Tongue (tissue), 2 donors: Measurements from ENCODE around the gene ZNF784. TPM values are rescaled to one million over a fixed set of nuclear protein-coding genes. Genes with fewer than 3 reads are reported as not detected.

Experiments used
- DNase-seq: peaks from one replicate; pipeline ENCODE4 v3.0.0-alpha.2; 2015
- total RNA-seq: library from RNA; depleted of rRNA; stranded (reverse); fragments of >200 nt; gene quantifications from one replicate; pipeline ENCODE4 v1.2.3, GENCODE V29; 2014

ZNF784 gene
- total RNA-seq, 1 donor from 2014 or later: 9.8 TPM

- peak; percentile 80 for DNase-seq
Measured at GRCh38 chr19:55643003-55643886, 18.9 kb upstream of the ZNF784 start, which contains the start of gene ZNF581. Gene ZNF581 (plus strand): TSS chr19:55643649. CDS start chr19:55644572, 923 bp downstream.

- no peak for DNase-seq
Measured at GRCh38 chr19:55642153-55643002, 18.0 kb upstream of the ZNF784 start.

- no peak for DNase-seq
Measured at GRCh38 chr19:55641426-55642152, 17.2 kb upstream of the ZNF784 start.

- DNase-seq: peak; percentile 83
Measured at GRCh38 chr19:55640577-55641425, 16.4 kb upstream of the ZNF784 start, which contains the start of gene ZNF580. Gene ZNF580 (plus strand): TSS chr19:55641002. CDS start chr19:55642509, 1,507 bp downstream.

- DNase-seq: peak; percentile 79
Measured at GRCh38 chr19:55640043-55640576, 15.7 kb upstream of the ZNF784 start.

GRCh38 chr19:55638864-55639359 lies 14.5 kb upstream of the ZNF784 start:
- DNase-seq: no peak

GRCh38 chr19:55637534-55637933 lies 13.2 kb upstream of the ZNF784 start:
- DNase-seq: no peak

GRCh38 chr19:55636723-55637122 lies 12.4 kb upstream of the ZNF784 start:
- no peak for DNase-seq

- no peak for DNase-seq
Measured at GRCh38 chr19:55635856-55636440, 11.6 kb upstream of the ZNF784 start.

- no peak for DNase-seq
Measured at GRCh38 chr19:55635334-55635717, 11.0 kb upstream of the ZNF784 start.

- DNase-seq: no peak
Measured at GRCh38 chr19:55633861-55634260, 9.5 kb upstream of the ZNF784 start.

GRCh38 chr19:55632463-55632834 lies 8.1 kb upstream of the ZNF784 start:
- DNase-seq: peak; percentile 96

GRCh38 chr19:55626350-55626749 lies 2.0 kb upstream of the ZNF784 start:
- no peak for DNase-seq

- no peak for DNase-seq
Measured at GRCh38 chr19:55625004-55625326, 599 bp upstream of the ZNF784 start.

GRCh38 chr19:55623561-55623960 lies 805 bp downstream of the ZNF784 start:
- DNase-seq: peak; percentile 24

GRCh38 chr19:55623130-55623529 lies 1.2 kb downstream of the ZNF784 start:
- no peak for DNase-seq

- DNase-seq: no peak
Measured at GRCh38 chr19:55622242-55622969, 2.0 kb downstream of the ZNF784 start.

GRCh38 chr19:55621673-55622231 lies 2.6 kb downstream of the ZNF784 start:
- DNase-seq: no peak

- DNase-seq: no peak
Measured at GRCh38 chr19:55621205-55621672, 3.1 kb downstream of the ZNF784 start.
